MM.1S (cell line): ENCODE measurements around the gene CACNA1H.

ENCODE experiments used
- DNase-seq: peaks from one replicate; pipeline ENCODE4 v3.0.0-alpha.2; 2015
- H2AFZ ChIP-seq: fragments of 300-600 bp; sonication (generic); 2 replicates; pipeline ENCODE4 v1.6.0; 2016; ENCODE audit warnings: antibody characterized with exemption, low read length
- H3F3A ChIP-seq: fragments of 300-600 bp; sonication (generic); 2 replicates; pipeline ENCODE4 v1.6.1; 2016; ENCODE audit warnings: mild to moderate bottlenecking, antibody characterized with exemption, low read length, moderate library complexity, mixed read lengths; ENCODE audit not compliant: insufficient read depth
- H3K27ac ChIP-seq: fragments of 300-600 bp; sonication (generic); 2 replicates; pipeline ENCODE4 v1.5.1; 2016; ENCODE audit warnings: mild to moderate bottlenecking, low read length
- H3K27me3 ChIP-seq: fragments of 300-600 bp; sonication (generic); replicated peaks from 2 replicates; pipeline ENCODE4 v1.6.0; 2016; ENCODE audit warnings: low read length; ENCODE audit not compliant: insufficient read depth
- H3K36me3 ChIP-seq: fragments of 300-600 bp; sonication (generic); replicated peaks from 2 replicates; pipeline ENCODE4 v1.6.1; 2016; ENCODE audit warnings: mild to moderate bottlenecking, low read length, mixed read lengths; ENCODE audit not compliant: insufficient read depth
- H3K4me1 ChIP-seq: fragments of 300-600 bp; sonication (generic); 2 replicates; pipeline ENCODE4 v1.6.1; 2016; ENCODE audit warnings: low read length, mixed read lengths
- H3K4me2 ChIP-seq: fragments of 300-600 bp; sonication (generic); 2 replicates; pipeline ENCODE4 v1.6.0; 2016; ENCODE audit warnings: low read depth, low read length
- H3K4me3 ChIP-seq: fragments of 300-600 bp; sonication (generic); 2 replicates; pipeline ENCODE4 v1.5.1; 2016; ENCODE audit warnings: low read length, mixed read lengths
- H3K79me2 ChIP-seq: fragments of 300-600 bp; sonication (generic); 2 replicates; pipeline ENCODE4 v1.6.1; 2016; ENCODE audit warnings: mixed run types, low read length, mixed read lengths
- H3K9ac ChIP-seq: fragments of 300-600 bp; sonication (generic); 2 replicates; pipeline ENCODE4 v1.6.1; 2016; ENCODE audit warnings: low read length, mixed read lengths
- H3K9me2 ChIP-seq: fragments of 300-600 bp; sonication (generic); replicated peaks from 2 replicates; pipeline ENCODE4 v1.6.1; 2016; ENCODE audit warnings: mild to moderate bottlenecking, low read length, mixed read lengths; ENCODE audit not compliant: insufficient read depth
- H3K9me3 ChIP-seq: fragments of 300-600 bp; sonication (generic); replicated peaks from 2 replicates; pipeline ENCODE4 v1.6.1; 2016; ENCODE audit warnings: mild to moderate bottlenecking, low read length, mixed read lengths; ENCODE audit not compliant: insufficient read depth
- H4K20me1 ChIP-seq: fragments of 300-600 bp; sonication (generic); 2 replicates; pipeline ENCODE4 v1.6.1; 2016; ENCODE audit warnings: mild to moderate bottlenecking, low read length, moderate library complexity, mixed read lengths; ENCODE audit not compliant: insufficient read depth
- CTCF ChIP-seq: fragments of 300-600 bp; sonication (generic); IDR thresholded peaks from 2 replicates; pipeline ENCODE4 v1.5.1; 2016; ENCODE audit warnings: antibody characterized with exemption, low read length, mixed read lengths
- EZH2 ChIP-seq: fragments of 300-600 bp; sonication (generic); optimal IDR thresholded peaks from 2 replicates; pipeline ENCODE3; 2017; ENCODE audit warnings: low read depth, mild to moderate bottlenecking, antibody characterized with exemption, low read length, mixed read lengths
- EZH2phosphoT487 ChIP-seq: fragments of 300-600 bp; sonication (generic); IDR thresholded peaks from 2 replicates; pipeline ENCODE4 v1.6.1; 2018; ENCODE audit warnings: antibody characterized with exemption, low read length

CACNA1H gene

GRCh38 chr16:1106659-1107058 lies 46.2 kb upstream of the CACNA1H start:
- Histone ChIP-seq H3K79me2 (no peaks in the 10 kb centered on the region), H3K9me2 (no peaks in the 10 kb centered on the region), H3F3A (no peaks in the 10 kb centered on the region), H3K27ac (no peak overlapping the region), H3K4me2 (no peak overlapping the region), H3K4me1 (no peaks in the 10 kb centered on the region), H3K36me3 (no peaks in the 10 kb centered on the region), H3K27me3 (peaks cover 88% of the 10 kb centered on the region), H3K4me3 (no peak overlapping the region), H3K9me3 (no peaks in the 10 kb centered on the region), H3K9ac (no peak overlapping the region), H4K20me1 (no peaks in the 10 kb centered on the region), H2AFZ (no peak overlapping the region)
- TF ChIP-seq EZH2 = no peak
- no peak for TF ChIP-seq CTCF
- TF ChIP-seq EZH2phosphoT487 = no peak
- no peak for DNase-seq

GRCh38 chr16:1107141-1107540 lies 45.8 kb upstream of the CACNA1H start:
- no peaks in the 10 kb centered on the region for H3K36me3 ChIP-seq
- no peak overlapping the region for H3K9ac ChIP-seq
- no peaks in the 10 kb centered on the region for H3K9me2 ChIP-seq
- H2AFZ ChIP-seq = no peak overlapping the region
- H3F3A ChIP-seq = no peaks in the 10 kb centered on the region
- H3K27me3 ChIP-seq = peaks cover 89% of the 10 kb centered on the region
- DNase-seq = no peak
- TF ChIP-seq CTCF (no peak), EZH2 (no peak), EZH2phosphoT487 (no peak)
- H3K4me2 ChIP-seq = no peak overlapping the region
- no peaks in the 10 kb centered on the region for H4K20me1 ChIP-seq
- H3K9me3 ChIP-seq = no peaks in the 10 kb centered on the region
- no peaks in the 10 kb centered on the region for H3K79me2 ChIP-seq
- H3K4me1 ChIP-seq = no peaks in the 10 kb centered on the region
- no peak overlapping the region for H3K27ac ChIP-seq
- H3K4me3 ChIP-seq = no peak overlapping the region

- no peak for DNase-seq
- Histone ChIP-seq H3K4me2 (no peak overlapping the region), H4K20me1 (no peaks in the 10 kb centered on the region), H3K9ac (no peak overlapping the region), H3K4me3 (no peak overlapping the region), H3K79me2 (no peaks in the 10 kb centered on the region), H3K9me2 (no peaks in the 10 kb centered on the region), H3K4me1 (no peaks in the 10 kb centered on the region), H2AFZ (no peak overlapping the region), H3F3A (no peaks in the 10 kb centered on the region), H3K27ac (no peak overlapping the region), H3K9me3 (no peaks in the 10 kb centered on the region), H3K27me3 (peaks cover 94% of the 10 kb centered on the region), H3K36me3 (no peaks in the 10 kb centered on the region)
- TF ChIP-seq EZH2phosphoT487 = no peak
- TF ChIP-seq CTCF = no peak
- no peak for TF ChIP-seq EZH2
These were observed 45.2 kb upstream of the CACNA1H start for GRCh38 chr16:1107731-1108130.
